ENCODE results near the gene CASP8.

CASP8 gene

DNA sequence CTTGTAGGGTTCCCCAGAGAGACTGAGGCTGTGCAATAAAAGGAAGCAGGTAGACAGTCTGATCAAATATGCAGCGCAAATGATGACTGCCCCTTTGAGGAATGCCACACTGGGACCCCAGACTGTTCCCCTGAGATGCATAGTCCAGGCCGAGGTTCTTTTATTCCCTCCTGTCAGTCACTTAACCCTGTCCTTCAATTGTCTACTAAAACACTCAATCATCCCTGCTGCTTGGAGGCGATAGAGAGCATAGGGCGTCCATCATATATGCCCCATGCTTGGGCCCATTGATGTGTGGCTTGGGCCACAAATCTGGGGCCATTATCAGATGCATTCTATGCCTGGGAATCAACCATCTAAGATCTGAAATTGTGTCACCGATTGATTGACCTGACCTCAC lies 15.5 kb upstream of the CASP8 start:
- DNase-seq: no peak

DNA sequence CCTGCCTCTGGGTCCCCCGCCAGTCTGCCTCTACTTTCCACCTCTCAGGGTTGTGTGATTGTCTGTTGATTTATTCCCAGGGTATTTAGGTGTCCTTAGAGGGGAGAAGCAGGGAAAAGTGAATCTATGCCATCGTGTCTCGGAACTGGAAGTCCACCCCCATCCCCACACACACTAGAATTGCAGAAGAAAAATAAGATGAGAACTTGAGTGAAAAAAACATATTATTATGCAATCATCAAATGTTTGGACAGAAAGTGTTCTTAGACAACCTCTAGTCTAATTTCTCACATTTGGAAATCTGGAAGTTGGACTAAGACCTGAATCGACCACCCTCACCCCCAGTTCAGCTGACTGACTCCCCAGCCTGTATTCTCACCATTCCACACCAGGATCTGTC lies 14.1 kb upstream of the CASP8 start:
- DNase-seq: no peak

DNA sequence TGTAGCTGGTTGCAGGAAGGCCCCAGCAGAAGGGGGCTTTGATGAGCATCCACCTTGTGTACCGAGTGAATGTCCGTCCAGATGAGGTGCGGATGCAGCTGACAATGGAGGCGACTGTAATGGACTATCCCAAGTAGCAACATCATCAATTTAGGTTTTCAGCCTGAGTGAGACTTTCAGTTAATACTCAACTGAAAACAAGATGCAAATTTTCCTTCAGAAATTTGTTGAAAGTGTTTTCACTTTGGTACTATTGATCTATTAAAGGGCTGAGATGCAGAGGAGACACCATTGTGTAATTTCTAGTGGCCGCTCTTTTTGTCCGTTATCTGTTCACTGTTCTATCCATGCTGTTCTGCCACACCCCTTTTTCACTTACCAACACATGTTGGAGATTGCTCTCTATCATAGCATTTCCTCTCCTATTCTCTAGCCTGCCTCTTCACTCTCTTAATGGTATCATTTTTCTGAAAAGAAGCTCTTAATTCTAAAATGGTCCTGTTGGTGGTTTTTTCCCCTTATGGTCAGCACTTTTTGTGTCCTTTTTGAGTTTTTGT lies 12.0 kb upstream of the CASP8 start:
- no peak for DNase-seq

DNA sequence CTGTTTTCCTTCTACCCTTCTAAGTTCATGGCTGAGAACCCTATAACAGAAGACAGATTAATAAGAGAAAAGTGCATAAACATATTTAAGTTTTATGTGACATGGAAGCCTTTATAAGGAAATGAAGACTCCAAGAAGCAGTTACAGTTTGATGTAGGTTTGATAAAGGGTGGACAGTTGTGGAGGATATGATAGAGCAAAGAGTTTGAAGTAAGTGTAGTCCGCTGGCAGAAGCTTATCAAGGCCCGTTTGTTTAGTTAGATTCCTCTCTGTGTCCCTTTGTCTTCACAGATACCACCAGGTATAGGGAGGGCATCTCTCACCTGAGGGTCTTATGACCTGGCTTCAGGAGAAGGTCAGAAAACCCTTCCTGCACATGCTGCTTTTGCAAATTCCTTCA lies 10.4 kb upstream of the CASP8 start:
- DNase-seq: no peak

DNA sequence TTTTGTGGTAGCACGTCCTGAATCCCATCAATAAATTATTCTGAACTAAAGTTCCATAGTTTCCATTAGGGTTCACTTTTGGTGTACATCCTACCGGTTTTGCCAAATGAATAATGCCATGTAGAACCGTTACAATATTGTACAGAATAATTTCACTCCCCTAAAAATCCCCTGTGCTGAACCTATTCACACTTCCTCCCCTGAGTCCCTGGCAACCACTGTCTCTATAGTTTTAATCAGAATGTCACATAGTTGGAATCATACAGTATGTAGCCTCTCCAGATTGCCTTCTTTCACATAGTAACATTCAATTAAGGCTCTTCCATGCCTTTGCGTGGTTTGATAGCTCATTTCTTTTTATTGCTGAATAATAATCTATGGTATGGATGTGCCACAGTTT lies 9.6 kb upstream of the CASP8 start:
- DNase-seq: no peak

DNA sequence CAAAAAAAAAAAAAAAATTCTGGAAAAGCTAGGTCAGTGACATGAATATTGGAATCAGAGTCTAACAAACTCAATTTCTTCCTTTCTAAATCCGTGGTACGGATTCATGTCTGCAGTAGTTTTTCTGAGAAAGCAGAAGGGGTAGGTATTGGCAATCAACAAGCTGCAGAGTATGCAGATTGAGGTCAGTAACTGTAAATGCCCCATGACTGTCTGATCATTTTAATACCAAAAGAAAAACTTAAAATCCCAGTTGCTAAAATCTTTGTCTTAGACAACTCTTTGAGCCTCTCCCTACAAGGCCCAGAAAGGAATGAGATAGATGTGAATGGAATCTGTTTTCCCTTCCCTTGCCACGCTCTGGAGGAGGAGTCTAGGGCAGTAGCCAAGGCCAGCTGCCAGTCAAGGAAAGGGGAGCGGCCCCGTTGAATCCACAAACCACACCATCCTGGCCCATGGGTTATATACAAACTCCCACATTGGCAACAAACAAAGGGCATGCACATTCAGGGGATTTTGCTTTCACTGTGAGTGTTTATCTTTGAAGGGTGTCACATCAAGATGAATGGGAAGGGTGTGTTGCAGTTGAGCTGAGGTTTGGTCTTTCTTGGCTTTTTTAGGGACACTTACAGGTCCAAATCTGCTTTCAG lies 6.1 kb upstream of the CASP8 start:
- no peak for DNase-seq

DNA sequence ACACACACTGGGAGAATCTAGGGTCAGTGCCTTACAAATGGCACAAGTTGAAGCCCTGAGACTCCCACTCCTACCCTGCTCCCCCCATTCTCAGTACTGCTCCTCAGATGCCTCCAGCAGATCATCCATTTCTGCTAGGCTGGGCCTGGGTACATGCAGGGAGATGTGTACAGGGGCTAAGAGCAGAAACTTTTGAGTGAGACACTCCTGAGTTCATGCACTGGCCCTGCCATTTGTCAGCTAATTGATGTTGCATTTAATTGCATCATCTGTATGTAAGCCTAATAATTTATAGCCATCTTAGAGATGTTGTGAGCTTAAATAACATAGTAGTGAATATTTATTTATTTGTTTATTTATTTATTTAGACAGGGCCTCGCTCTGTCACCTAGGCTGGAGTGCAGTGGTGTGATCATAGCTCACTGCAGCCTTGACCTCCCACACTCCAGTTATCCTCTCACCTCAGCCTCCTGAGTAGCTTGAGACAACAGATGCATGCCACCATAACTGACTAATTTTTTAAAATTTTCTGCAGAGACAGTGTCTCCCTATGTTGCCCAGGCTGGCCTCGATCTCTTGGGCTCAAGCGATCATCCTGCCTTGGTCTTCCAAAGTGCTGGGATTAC lies 4.8 kb upstream of the CASP8 start:
- DNase-seq: no peak

DNA sequence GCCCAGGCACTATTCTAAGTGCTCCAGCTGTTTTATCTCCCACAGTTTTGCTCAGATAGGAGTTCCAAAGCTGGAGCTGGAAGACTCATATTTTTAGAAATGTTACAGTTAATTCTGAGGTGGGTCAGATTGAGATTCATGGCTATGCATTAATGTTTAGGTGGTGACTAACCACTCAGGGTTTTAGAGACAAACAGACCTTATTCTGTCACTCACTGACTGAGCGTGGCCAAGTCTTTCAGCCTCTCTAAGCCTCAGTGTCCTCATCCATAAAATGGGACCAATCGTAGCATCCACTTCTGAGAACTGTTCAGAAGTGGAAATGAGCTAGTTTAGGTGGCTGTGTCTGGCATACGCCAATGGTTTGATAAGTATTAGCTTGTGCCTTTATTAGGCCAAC lies 4.3 kb upstream of the CASP8 start:
- DNase-seq: no peak

DNA sequence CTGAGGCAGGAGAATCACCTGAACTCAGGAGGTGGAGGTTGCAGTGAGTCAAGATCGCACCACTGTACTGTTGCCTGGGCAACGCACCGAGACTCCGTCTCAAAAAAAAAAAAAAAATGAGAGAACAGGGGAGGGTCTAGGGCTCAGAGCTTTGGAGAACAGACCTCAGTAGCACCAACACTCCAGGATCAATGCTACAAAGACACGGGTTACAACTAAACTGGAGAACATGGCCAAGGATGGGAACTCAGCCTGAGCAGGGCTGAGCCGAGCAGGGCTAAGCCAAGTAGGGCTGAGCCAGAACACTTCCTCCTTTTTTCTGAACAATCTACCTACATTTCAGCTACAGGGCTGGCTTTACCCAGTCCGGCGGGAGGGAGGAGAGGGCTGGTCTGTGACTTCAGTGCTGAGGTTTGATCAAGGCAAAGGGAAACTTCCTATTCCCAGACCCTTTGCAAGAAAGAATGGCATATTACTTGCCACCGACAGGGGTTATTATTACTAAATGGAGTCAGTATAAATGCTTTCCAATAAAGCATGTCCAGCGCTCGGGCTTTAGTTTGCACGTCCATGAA lies 2.9 kb upstream of the CASP8 start:
- DNase-seq: no peak

DNA sequence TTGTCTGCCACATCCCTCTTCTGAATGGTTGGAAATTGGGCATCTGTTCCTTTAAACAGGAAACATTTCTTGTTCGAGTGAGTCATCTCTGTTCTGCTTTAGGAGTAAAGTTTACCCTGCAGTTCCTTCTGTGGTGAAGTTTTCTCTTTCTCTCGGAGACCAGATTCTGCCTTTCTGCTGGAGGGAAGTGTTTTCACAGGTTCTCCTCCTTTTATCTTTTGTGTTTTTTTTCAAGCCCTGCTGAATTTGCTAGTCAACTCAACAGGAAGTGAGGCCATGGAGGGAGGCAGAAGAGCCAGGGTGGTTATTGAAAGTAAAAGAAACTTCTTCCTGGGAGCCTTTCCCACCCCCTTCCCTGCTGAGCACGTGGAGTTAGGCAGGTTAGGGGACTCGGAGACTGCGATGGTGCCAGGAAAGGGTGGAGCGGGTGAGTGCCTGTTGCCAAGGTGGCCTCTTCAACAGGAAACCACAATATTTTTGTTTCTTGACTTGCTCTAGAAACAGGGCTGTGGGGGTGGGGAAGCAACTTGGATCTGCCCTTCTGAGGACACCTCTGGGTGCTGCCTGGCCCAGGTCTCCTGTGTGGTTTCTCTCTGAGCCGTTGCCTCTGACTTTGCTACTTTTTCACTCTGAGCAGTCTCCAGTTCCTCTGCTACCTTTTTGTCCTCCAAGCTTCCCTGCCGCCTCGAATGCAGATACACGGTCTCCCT lies 2.2 kb upstream of the CASP8 start:
- DNase-seq: peak; percentile 90

DNA sequence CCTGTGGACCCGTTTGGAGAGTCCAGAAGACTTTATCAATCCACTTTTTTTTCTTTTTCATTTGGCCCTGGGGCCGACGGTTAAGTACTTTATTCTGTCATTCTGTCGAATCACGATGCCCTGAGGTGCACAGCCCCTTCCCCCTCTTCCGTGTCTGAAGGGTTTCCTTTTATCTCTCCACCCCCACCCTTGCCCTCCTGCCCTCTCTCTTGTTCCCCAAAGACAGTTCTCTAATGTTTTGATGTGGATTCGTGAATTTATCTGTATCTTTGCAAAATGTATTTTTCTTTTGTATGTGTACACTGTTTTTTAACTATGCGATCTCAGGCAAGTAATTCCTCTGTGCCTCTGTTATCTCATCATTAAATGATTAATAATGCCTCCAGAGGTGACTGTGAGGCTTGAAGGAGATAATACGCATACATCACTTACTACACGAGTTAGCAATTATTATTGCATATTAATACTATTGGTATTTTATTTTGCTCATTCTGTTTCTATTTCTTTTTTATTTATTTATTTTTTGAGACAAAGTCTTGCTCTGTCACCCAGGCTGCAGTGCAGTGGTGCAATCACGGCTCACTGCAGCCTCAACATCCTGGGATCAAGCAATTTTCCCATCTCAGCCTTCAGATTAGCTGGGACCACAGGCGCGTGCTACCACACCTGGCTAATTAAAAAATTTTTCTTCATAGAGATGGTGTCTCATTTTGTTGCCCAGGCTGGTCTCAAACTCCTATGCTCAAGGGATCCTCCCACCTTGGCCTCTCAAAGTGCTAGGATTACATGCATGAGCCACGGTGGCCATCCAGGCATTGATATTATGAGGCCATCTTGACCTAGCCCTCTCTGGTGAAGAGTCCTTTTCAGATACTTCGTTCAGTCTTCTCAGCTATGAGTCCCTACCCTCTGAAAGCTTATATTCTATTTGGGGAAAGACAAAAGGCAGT lies 1.4 kb upstream of the CASP8 start:
- DNase-seq: no peak

DNA sequence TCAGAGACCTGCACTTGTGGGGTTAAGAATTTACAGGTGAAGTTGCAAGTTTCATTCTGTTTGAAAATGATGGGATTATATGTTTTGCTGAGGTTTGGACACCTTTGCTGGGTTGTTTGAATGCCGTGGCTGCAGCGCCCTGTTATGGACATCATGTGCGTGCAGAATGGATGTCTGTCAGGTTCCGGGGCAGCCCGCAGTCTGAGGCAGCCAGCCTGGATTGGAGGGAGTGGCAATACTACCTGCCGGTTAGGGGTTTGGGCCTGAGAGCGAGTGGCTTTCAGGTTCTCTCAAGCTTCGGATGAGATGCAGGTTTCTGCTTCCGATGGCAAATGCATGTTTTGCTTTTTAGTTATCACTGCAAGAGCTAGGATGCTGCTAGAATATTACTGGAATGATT lies 1.1 kb downstream of the CASP8 start:
- peak; percentile 58 for DNase-seq

DNA sequence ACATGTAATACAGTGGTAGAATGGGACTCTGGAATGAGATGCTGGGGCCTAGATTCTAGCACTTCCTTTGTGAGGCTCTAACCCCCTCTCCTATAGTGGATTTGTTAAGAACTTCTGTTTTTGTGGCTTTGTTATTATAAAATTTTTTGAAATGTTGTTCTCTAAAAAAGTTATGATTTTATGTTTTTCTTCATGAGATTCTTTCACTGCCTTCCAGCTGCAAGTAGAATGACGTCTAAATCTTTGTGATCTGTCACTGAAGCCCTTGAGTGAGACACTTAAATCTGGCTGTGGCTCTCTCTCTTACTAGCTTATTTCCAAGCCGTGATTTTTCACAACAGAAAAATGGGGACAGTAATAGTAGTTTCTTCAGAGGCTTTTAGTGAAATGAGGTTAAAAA lies 1.6 kb downstream of the CASP8 start:
- no peak for DNase-seq

DNA sequence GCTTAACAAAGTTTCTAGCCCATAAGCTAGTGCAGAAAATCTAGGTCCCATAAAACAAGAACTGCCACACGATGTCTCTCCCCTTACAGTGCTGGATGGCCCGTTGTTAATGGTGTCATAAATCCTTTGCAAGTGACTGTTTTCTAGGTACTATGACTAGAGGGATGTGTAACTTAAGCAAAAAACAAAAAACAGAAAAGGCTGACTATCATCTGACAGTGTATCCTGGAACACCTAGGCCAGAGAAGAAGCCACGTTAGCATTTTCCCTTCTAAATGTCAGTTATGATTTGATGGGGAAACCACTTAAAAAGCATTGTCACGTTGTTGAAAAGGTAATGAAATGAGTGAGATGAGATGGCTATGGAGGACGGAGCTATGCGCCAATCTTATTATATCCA lies 2.4 kb downstream of the CASP8 start:
- peak; percentile 38 for DNase-seq

DNA sequence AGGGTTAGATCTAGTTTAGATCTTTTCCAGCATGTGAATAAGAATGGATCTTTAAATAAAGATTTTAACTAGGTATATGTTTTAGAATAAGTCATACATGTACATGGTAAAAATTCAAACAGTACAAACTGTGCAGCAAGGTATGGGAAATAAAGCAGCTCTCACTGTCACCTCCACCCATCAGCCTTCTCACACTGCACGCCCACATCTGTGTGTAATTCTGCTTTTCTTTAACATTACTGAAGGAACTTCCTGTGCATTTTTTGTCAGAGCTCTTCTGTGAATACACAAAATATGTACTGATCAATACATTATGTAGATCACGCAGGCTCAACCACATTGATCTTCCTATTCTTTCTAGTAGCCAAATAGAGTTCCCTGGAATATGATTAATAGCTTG lies 3.4 kb downstream of the CASP8 start:
- peak; percentile 27 for DNase-seq

DNA sequence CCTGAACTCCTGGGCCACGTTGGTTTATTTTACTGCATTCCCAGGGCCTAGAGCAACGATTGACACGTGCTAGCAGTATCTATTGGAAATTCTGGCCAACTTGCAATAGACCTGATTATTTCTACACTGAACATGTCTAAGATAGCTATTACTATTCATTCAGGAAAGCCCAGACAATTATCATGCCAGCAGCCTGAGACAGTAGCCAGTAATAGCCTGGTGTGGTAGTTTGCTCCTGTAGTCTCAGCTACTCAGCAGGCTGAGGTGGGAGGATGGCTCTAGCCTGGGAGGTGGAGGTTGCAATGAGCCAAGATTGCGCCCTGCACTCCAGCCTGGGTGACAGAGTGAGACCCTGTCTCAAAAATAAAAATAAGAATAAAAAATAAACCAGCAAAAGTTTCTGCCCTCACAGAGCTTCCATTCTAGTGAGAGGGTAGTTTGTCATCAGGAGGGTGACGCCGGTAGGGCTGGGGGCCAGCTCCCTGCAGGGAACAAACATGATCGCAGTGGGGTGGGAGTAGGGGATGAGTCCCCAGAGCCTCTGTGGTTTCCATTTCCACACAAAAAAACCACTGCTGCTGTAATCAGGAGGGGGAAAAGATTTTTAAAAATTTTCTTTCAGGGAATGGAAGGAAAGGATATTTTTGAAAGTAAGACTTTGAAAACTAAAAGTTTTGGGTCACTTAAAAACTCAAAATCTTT lies 4.3 kb downstream of the CASP8 start:
- no peak for DNase-seq

DNA sequence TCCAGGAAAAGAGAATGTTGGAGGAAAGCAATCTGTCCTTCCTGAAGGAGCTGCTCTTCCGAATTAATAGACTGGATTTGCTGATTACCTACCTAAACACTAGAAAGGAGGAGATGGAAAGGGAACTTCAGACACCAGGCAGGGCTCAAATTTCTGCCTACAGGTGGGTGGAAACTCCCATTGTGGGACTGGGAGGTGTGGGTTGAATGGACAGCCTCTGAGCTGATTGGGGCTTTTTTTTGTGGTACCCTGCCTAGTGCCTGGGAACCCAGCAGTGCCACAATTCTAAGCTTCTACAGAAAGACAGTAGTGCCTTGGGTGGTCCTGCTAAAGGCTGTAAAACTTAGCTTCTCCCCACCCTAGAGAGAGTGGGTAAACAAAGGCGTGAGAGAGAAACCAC lies 6.3 kb downstream of the CASP8 start:
- no peak for DNase-seq

DNA sequence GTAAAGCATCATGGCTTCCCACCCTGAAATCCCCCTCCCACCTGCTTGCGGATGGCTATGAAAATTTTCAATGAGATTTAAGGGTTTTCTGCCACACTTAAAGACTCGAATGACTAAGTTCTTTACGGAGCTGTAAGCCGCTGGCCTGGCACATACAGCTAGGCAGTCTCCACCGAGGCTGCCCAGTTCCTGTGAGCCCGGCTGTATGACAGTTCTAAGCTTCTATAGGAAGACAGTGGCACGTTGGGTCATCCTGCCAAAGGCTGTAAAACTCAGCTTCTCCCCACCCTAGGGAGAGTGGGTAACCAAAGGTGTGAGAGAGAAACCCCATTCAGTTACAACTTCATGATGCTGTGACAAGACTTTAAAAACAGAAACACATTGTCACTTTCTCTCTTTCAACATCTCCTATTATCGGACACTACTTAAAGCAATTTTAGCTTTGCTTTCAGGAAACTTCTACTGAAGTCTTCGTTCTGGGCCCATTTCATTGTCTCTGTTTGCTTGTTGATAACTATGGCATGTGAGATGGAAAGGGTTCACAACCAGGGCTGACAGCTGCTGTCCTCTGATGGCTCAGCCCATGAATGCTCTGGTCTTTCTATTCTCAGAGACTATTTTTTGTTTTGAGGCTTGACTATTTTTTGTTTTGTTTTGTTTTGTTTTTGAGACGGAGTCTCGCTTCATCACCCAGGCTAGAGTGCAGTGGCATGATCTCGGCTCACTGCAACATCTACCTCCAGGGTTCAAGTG lies 7.1 kb downstream of the CASP8 start:
- DNase-seq: peak; percentile 24

DNA sequence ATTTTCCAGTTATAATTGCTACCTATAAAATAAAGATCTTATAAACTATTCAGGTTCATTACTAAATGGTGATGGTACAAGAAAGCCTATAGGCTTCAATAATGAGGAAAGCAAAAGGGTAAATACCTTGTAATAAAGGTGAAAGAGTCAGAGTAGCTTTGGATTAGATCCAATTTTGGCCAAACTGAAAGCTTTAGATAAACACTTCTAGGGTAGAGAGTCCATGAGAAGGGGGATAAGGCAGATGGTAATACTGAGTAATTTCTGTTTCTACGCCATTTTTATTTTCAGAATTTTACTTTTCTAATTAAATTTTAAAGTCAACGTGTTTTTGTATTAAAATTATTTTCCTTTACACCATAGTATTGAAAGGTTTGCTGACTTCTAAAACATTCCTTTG lies 9.4 kb downstream of the CASP8 start:
- no peak for DNase-seq

DNA sequence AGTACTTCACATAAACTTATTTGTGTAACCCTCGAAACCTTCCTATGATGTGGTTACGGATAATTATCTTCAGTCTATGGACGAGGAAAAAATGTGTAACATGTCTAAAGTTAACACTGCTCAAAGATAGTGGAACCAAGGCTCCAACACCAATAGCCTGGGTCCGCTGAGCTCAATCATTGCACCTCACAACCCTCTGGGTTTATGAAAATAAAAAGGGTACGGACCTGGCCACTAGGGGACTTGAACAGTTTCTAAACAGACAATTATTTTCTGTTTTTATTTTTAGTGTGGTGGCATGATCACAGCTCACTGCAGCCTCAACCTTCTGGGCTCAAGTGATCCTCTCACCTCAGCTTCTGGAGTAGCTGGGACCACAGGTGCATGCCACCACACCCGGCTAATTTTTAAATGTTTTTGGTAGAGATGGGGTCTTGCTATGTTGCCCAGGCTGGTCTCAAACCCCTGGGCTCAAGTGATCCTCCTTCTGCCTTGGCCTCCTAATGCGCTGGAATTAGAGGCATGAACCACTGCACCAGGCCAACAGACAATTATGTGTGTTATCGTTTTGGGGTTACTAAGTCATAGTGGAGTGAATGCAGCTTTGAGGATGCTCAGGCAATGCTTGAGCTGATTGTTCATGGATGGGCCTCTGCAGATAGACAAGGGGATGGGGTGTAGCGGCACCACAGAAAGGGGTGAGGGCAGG lies 10.1 kb downstream of the CASP8 start:
- no peak for DNase-seq

DNA sequence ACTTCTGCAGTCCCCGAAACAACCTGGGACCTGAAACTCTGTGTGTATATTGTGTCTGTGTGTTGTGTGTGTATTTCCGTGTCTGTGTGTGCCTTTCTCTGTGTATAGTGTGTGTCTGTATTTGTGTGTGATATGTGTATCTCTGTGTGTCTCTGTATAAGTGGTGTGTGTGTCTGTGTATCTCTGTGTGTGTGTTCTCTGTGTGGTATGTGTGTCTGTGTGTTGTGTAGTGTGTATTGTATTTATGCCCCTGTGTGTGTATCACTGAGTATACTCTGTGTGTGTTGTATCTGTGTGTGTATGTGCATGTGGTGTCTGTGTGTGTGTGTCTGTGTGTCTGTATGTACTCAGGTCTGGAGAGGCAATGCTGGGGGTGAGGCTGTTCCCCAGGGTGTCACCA lies 11.6 kb downstream of the CASP8 start:
- DNase-seq: no peak

Measured in stimulated activated CD4-positive, alpha-beta T cell treated with anti-CD3 and anti-CD28 coated beads, Interleukin-4, amount 100 ng/mL, for 24 hours (primary cell).